Esophagus muscularis mucosa (tissue), 4 donors: Measurements from ENCODE around the gene GRM4.

ENCODE experiments used
- EP300 ChIP-seq: sonication (generic); formaldehyde crosslinking; IDR thresholded peaks from one replicate; pipeline ENCODE4 v1.6.1; 2017; ENCODE audit warnings: antibody characterized with exemption
- POLR2A ChIP-seq: fragments of 450-650 bp; IDR thresholded peaks from one replicate; pipeline ENCODE4 v1.6.1; 2017; ENCODE audit warnings: antibody characterized with exemption, moderate library complexity, mild to moderate bottlenecking, low read depth
- POLR2AphosphoS5 ChIP-seq, 2 donors: sonication (generic); formaldehyde crosslinking; IDR thresholded peaks; one replicate each; pipeline ENCODE4 v1.6.1; 2017; ENCODE audit warnings: antibody characterized with exemption in 2 of 2
- TF ChIP-seq, protein P1 (sequence below), 3 experiments: fragments of 200-600 bp in 2 of 3; fragments of 450-650 bp in 1 of 3; sonication (generic) in 2 of 3; IDR thresholded peaks; one replicate each; pipeline ENCODE4 v1.5.1; 2017 to 2019; ENCODE audit warnings: antibody characterized with exemption in 3 of 3, mild to moderate bottlenecking in 2 of 3, moderate library complexity in 1 of 3

DNA sequence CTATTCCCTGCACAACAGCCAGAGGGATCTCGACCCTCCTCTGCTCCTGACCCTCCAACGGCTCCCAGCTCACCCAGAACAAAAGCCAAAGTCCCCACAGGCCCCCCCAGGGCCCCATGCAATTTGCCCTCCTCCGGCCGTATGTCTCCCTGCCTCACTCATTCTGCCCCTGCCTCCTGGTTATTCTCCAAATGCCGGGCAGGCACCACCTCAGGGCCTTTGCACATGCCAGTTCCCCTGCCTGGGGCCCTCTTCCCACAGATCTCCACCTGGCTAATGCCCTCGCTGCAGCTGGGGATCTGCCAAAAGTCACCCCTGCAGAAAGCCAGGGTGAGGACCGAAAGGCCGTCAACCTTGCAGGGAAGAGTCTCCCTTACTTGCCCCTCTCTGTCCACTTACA lies 66.0 kb downstream of the GRM4 start:
- TF ChIP-seq POLR2A = no peak
- TF ChIP-seq EP300 = no peak
- TF ChIP-seq, protein P1, sequence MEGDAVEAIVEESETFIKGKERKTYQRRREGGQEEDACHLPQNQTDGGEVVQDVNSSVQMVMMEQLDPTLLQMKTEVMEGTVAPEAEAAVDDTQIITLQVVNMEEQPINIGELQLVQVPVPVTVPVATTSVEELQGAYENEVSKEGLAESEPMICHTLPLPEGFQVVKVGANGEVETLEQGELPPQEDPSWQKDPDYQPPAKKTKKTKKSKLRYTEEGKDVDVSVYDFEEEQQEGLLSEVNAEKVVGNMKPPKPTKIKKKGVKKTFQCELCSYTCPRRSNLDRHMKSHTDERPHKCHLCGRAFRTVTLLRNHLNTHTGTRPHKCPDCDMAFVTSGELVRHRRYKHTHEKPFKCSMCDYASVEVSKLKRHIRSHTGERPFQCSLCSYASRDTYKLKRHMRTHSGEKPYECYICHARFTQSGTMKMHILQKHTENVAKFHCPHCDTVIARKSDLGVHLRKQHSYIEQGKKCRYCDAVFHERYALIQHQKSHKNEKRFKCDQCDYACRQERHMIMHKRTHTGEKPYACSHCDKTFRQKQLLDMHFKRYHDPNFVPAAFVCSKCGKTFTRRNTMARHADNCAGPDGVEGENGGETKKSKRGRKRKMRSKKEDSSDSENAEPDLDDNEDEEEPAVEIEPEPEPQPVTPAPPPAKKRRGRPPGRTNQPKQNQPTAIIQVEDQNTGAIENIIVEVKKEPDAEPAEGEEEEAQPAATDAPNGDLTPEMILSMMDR (IDR thresholded peaks at IDR 0.05) = no peak
- TF ChIP-seq POLR2AphosphoS5 (IDR thresholded peaks at IDR 0.05) = no peak
